ENCODE results near the gene MARCHF11.

Gene MARCHF11

DNA sequence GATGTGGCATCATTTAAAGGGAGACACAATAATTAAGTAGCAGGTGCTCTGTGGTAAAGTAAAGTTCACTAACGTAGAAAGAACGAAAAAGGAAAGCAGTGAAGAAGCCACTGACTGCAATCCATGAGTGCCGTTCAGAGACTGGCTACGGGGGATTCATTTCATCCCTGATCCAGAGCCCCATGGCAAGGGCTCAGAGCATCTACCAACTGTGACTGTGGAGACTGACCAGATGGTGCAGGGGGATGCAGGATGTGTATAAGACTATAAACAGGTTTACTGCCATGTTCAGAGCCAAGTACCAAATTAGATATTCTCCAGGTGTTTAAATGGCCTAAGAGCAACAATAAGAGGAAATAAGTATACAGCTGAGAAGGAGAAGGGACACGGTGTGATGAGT lies 47.7 kb downstream of the MARCHF11 start:
- Histone ChIP-seq H3K36me3 (ENCODE audit: insufficient read depth, insufficient read length, low read length) (no peaks in the 10 kb centered on the region), H3K9ac (ENCODE audit: insufficient read length, low read depth) (no peak overlapping the region), H3K4me3 (ENCODE audit: insufficient read length, low read depth) (no peak overlapping the region), H3K4me1 (ENCODE audit: insufficient read depth, insufficient read length) (no peaks in the 10 kb centered on the region), H3K9me3 (ENCODE audit: insufficient read depth, low read length) (no peaks in the 10 kb centered on the region), H3K27me3 (ENCODE audit: insufficient read depth, insufficient read length) (no peaks in the 10 kb centered on the region)
- no peak for TF ChIP-seq YY1 (IDR thresholded peaks at IDR 0.05; ENCODE audit: insufficient read depth, insufficient read length)
- TF ChIP-seq SUZ12 (IDR thresholded peaks at IDR 0.05; ENCODE audit: extremely low read depth, insufficient read depth, insufficient read length) = no peak
- no peak for TF ChIP-seq ZNF274 (IDR thresholded peaks at IDR 0.05; ENCODE audit: low read depth, low read length)
- DNase-seq (ENCODE audit: low read depth, low spot score) = no peak

- H3K27me3 ChIP-seq (ENCODE audit: insufficient read depth, insufficient read length) = no peaks in the 10 kb centered on the region
- H3K4me3 ChIP-seq (ENCODE audit: insufficient read length, low read depth) = no peak overlapping the region
- H3K9ac ChIP-seq (ENCODE audit: insufficient read length, low read depth) = no peak overlapping the region
- no peaks in the 10 kb centered on the region for H3K4me1 ChIP-seq (ENCODE audit: insufficient read depth, insufficient read length)
- no peak for DNase-seq (ENCODE audit: low read depth, low spot score)
- no peaks in the 10 kb centered on the region for H3K36me3 ChIP-seq (ENCODE audit: insufficient read depth, insufficient read length, low read length)
- no peak for TF ChIP-seq ZNF274 (IDR thresholded peaks at IDR 0.05; ENCODE audit: low read depth, low read length)
- no peak for TF ChIP-seq SUZ12 (IDR thresholded peaks at IDR 0.05; ENCODE audit: extremely low read depth, insufficient read depth, insufficient read length)
- no peak for TF ChIP-seq YY1 (IDR thresholded peaks at IDR 0.05; ENCODE audit: insufficient read depth, insufficient read length)
- H3K9me3 ChIP-seq (ENCODE audit: insufficient read depth, low read length) = no peaks in the 10 kb centered on the region
These were observed 50.6 kb downstream of the MARCHF11 start for GRCh38 chr5:16128944-16129343.

DNA sequence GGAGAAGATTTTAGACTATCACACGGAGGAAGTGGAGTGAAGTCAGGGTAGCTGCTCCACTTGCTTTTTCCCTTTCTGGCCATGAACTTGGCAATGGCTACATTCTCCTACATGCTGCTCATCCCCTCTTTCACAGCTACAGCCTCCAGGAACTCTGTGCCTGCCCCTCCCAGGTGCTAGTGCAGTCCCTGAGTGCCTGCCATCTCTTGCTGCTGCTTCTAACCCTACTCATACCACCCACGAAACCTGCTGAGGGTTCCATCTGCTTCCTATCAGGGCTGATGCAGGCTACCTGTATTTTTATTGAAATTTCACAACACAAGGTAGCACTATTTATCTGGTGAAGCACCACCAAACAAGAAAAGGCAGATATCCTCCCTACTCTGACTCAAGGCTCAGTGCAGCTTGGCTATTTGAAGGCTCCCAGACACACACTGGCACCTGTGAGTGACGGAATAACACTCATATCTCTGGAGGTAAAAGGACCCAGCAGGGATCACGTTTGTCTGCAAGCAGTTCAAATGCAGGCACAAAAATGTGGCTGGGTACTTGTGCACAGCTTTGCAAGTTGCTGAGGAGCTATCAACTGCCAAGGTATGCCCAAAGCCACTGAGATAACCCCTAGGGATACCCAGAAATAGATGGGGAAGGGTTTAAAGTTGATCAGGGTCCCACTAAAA lies 51.6 kb downstream of the MARCHF11 start:
- Histone ChIP-seq H3K4me3 (ENCODE audit: insufficient read length, low read depth) (no peak overlapping the region), H3K36me3 (ENCODE audit: insufficient read depth, insufficient read length, low read length) (no peaks in the 10 kb centered on the region), H3K4me1 (ENCODE audit: insufficient read depth, insufficient read length) (no peaks in the 10 kb centered on the region), H3K9ac (ENCODE audit: insufficient read length, low read depth) (no peak overlapping the region), H3K9me3 (ENCODE audit: insufficient read depth, low read length) (no peaks in the 10 kb centered on the region), H3K27me3 (ENCODE audit: insufficient read depth, insufficient read length) (no peaks in the 10 kb centered on the region)
- no peak for TF ChIP-seq SUZ12 (IDR thresholded peaks at IDR 0.05; ENCODE audit: extremely low read depth, insufficient read depth, insufficient read length)
- no peak for TF ChIP-seq YY1 (IDR thresholded peaks at IDR 0.05; ENCODE audit: insufficient read depth, insufficient read length)
- TF ChIP-seq ZNF274 (IDR thresholded peaks at IDR 0.05; ENCODE audit: low read depth, low read length) = no peak
- no peak for DNase-seq (ENCODE audit: low read depth, low spot score)

DNA sequence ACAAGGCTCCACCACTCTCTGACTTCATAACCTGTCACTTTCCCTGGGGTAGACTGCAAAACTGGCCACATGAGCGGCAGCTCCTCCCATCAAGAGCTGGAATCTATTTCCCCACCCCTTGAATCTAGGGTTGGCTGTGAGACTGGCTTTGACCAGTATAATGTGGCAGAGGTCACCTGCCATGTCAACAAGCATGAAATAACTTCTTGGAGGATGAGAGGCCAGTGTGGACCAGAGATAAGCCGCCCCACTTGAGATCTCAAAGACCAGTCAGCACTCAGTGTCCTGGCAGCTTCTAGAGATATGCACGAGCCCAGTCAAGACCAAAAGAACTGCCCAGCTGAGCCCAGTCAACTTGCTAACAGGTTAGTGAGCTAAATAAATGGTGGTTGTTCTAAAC lies 59.0 kb downstream of the MARCHF11 start:
- Histone ChIP-seq H3K27me3 (ENCODE audit: insufficient read depth, insufficient read length) (no peaks in the 10 kb centered on the region), H3K4me3 (ENCODE audit: insufficient read length, low read depth) (no peak overlapping the region), H3K9ac (ENCODE audit: insufficient read length, low read depth) (no peak overlapping the region), H3K36me3 (ENCODE audit: insufficient read depth, insufficient read length, low read length) (no peaks in the 10 kb centered on the region), H3K9me3 (ENCODE audit: insufficient read depth, low read length) (no peaks in the 10 kb centered on the region), H3K4me1 (ENCODE audit: insufficient read depth, insufficient read length) (no peaks in the 10 kb centered on the region)
- DNase-seq (ENCODE audit: low read depth, low spot score) = no peak
- TF ChIP-seq SUZ12 (IDR thresholded peaks at IDR 0.05; ENCODE audit: extremely low read depth, insufficient read depth, insufficient read length) (no peak), ZNF274 (IDR thresholded peaks at IDR 0.05; ENCODE audit: low read depth, low read length) (no peak), YY1 (IDR thresholded peaks at IDR 0.05; ENCODE audit: insufficient read depth, insufficient read length) (no peak)

GRCh38 chr5:16119790-16120189 lies 59.8 kb downstream of the MARCHF11 start:
- TF ChIP-seq YY1 (IDR thresholded peaks at IDR 0.05; ENCODE audit: insufficient read depth, insufficient read length) = no peak
- TF ChIP-seq SUZ12 (IDR thresholded peaks at IDR 0.05; ENCODE audit: extremely low read depth, insufficient read depth, insufficient read length) = no peak
- no peak for TF ChIP-seq ZNF274 (IDR thresholded peaks at IDR 0.05; ENCODE audit: low read depth, low read length)
- H3K9me3 ChIP-seq (ENCODE audit: insufficient read depth, low read length) = no peaks in the 10 kb centered on the region
- no peaks in the 10 kb centered on the region for H3K36me3 ChIP-seq (ENCODE audit: insufficient read depth, insufficient read length, low read length)
- DNase-seq (ENCODE audit: low read depth, low spot score) = no peak
- H3K4me1 ChIP-seq (ENCODE audit: insufficient read depth, insufficient read length) = no peaks in the 10 kb centered on the region
- no peaks in the 10 kb centered on the region for H3K27me3 ChIP-seq (ENCODE audit: insufficient read depth, insufficient read length)
- H3K9ac ChIP-seq (ENCODE audit: insufficient read length, low read depth) = no peak overlapping the region
- H3K4me3 ChIP-seq (ENCODE audit: insufficient read length, low read depth) = no peak overlapping the region

GRCh38 chr5:16115140-16115539 lies 64.5 kb downstream of the MARCHF11 start:
- no peak for DNase-seq (ENCODE audit: low read depth, low spot score)
- no peaks in the 10 kb centered on the region for H3K27me3 ChIP-seq (ENCODE audit: insufficient read depth, insufficient read length)
- H3K36me3 ChIP-seq (ENCODE audit: insufficient read depth, insufficient read length, low read length) = no peaks in the 10 kb centered on the region
- H3K4me1 ChIP-seq (ENCODE audit: insufficient read depth, insufficient read length) = no peaks in the 10 kb centered on the region
- H3K9ac ChIP-seq (ENCODE audit: insufficient read length, low read depth) = no peak overlapping the region
- H3K4me3 ChIP-seq (ENCODE audit: insufficient read length, low read depth) = no peak overlapping the region
- TF ChIP-seq ZNF274 (IDR thresholded peaks at IDR 0.05; ENCODE audit: low read depth, low read length) = no peak
- no peak for TF ChIP-seq YY1 (IDR thresholded peaks at IDR 0.05; ENCODE audit: insufficient read depth, insufficient read length)
- TF ChIP-seq SUZ12 (IDR thresholded peaks at IDR 0.05; ENCODE audit: extremely low read depth, insufficient read depth, insufficient read length) = no peak
- H3K9me3 ChIP-seq (ENCODE audit: insufficient read depth, low read length) = peaks cover 19% of the 10 kb centered on the region; the same call in 1 of the 2 replicates

DNA sequence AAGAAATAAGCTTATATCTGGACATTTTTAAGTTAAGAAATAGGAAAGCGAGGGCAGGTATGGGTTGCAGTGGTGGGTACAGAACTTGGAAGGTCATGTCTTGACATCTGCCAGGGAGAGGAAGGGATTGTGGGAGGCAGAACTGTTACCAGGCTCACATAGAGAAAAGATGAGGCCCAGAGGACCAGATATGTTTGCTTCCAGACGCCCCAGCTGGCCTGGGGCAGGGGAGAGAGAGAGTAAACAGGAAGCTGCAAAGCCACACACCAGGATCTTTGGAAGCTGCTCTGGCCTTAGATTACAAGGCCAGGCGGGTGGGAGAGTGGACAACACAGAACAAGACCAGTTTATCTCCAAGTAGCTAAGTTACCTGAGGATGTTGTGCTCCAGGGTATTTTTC lies 71.2 kb downstream of the MARCHF11 start:
- H3K36me3 ChIP-seq (ENCODE audit: insufficient read depth, insufficient read length, low read length) = no peaks in the 10 kb centered on the region
- TF ChIP-seq SUZ12 (IDR thresholded peaks at IDR 0.05; ENCODE audit: extremely low read depth, insufficient read depth, insufficient read length) = no peak
- TF ChIP-seq ZNF274 (IDR thresholded peaks at IDR 0.05; ENCODE audit: low read depth, low read length) = no peak
- TF ChIP-seq YY1 (IDR thresholded peaks at IDR 0.05; ENCODE audit: insufficient read depth, insufficient read length) = no peak
- H3K27me3 ChIP-seq (ENCODE audit: insufficient read depth, insufficient read length) = no peaks in the 10 kb centered on the region
- DNase-seq (ENCODE audit: low read depth, low spot score) = no peak
- no peak overlapping the region for H3K4me3 ChIP-seq (ENCODE audit: insufficient read length, low read depth)
- H3K9me3 ChIP-seq (ENCODE audit: insufficient read depth, low read length) = peaks cover 19% of the 10 kb centered on the region; the same call in 1 of the 2 replicates
- no peak overlapping the region for H3K9ac ChIP-seq (ENCODE audit: insufficient read length, low read depth)
- H3K4me1 ChIP-seq (ENCODE audit: insufficient read depth, insufficient read length) = no peaks in the 10 kb centered on the region
